HEK293 (cell line): ENCODE data around the gene CMTM8.
A peak's percentile ranks its signal among the peaks of the same experiment; 100 is the strongest.

Experiments used
- CTCF ChIA-PET: fragments of 350-600 bp; formaldehyde crosslinking; extraction: SDS; loops from one replicate; lab custom pipeline; 2021; ENCODE audit warnings: antibody characterized with exemption; lab: Yijun Ruan, JAX
- POLR2A ChIA-PET: fragments of 300-600 bp; formaldehyde crosslinking; extraction: SDS; loops from one replicate; lab custom pipeline; 2020; ENCODE audit warnings: antibody characterized with exemption, inconsistent platforms; lab: Yijun Ruan, JAX
- H3K27ac ChIP-seq: fragments of 200-500 bp; sonication (Bioruptor generic); 2 replicates; pipeline ENCODE4 v1.5.1; 2014; ENCODE audit warnings: low read depth, low read length, control low read depth, inconsistent platforms; ENCODE audit errors: extremely low read depth
- H3K36me3 ChIP-seq, 2 experiments: fragments of 200-500 bp in 1 of 2; sonication (Bioruptor generic) in 1 of 2; 1 replicate in 1 of 2; 2 replicates in 1 of 2; pipeline ENCODE4 v1.5.1; 2014 to 2017; ENCODE audit warnings: inconsistent platforms in 2 of 2, low read length in 2 of 2; ENCODE audit not compliant: control insufficient read depth in 2 of 2, insufficient read depth in 1 of 2
- H3K4me1 ChIP-seq: fragments of 200-500 bp; sonication (Bioruptor generic); 2 replicates; pipeline ENCODE4 v1.5.1; 2014; ENCODE audit warnings: mild to moderate bottlenecking, low read length, inconsistent platforms; ENCODE audit not compliant: control insufficient read depth, insufficient read depth
- H3K4me3 ChIP-seq: 2 replicates; pipeline ENCODE4 v1.5.1; 2011; ENCODE audit warnings: low read depth, mild to moderate bottlenecking, control low read depth, low read length, moderate library complexity
- H3K9me3 ChIP-seq: fragments of 200-500 bp; sonication (Bioruptor generic); 2 replicates; pipeline ENCODE4 v1.5.1; 2014; ENCODE audit warnings: low read depth, low read length, inconsistent platforms; ENCODE audit not compliant: control insufficient read depth, insufficient read depth
- BCL11B ChIP-seq: fragments of 450-650 bp; formaldehyde crosslinking; IDR thresholded peaks from 2 replicates; pipeline ENCODE4 v1.5.1; 2016; ENCODE audit warnings: low read depth, missing biosample characterization, missing genetic modification characterization
- FEZF1 ChIP-seq: fragments of 450-650 bp; formaldehyde crosslinking; IDR thresholded peaks from 2 replicates; pipeline ENCODE4 v1.5.1; 2016; ENCODE audit warnings: missing biosample characterization, missing genetic modification characterization
- KLF7 ChIP-seq: fragments of 450-650 bp; formaldehyde crosslinking; IDR thresholded peaks from 2 replicates; pipeline ENCODE4 v1.5.1; 2016; ENCODE audit warnings: missing biosample characterization, missing genetic modification characterization, borderline replicate concordance
- REPIN1 ChIP-seq: fragments of 450-650 bp; formaldehyde crosslinking; IDR thresholded peaks from 2 replicates; pipeline ENCODE4 v1.5.1; 2017; ENCODE audit warnings: missing biosample characterization, missing genetic modification characterization, low read depth
- SCRT2 ChIP-seq: fragments of 450-650 bp; formaldehyde crosslinking; IDR thresholded peaks from 2 replicates; pipeline ENCODE4 v1.5.1; 2016; ENCODE audit warnings: missing biosample characterization, missing genetic modification characterization
- ZBTB1 ChIP-seq: fragments of 450-650 bp; formaldehyde crosslinking; IDR thresholded peaks from 2 replicates; pipeline ENCODE4 v1.5.1; 2016; ENCODE audit warnings: missing biosample characterization, missing genetic modification characterization
- ZEB2 ChIP-seq: fragments of 450-650 bp; formaldehyde crosslinking; IDR thresholded peaks from 2 replicates; pipeline ENCODE4 v1.5.1; 2016; ENCODE audit warnings: missing biosample characterization, missing genetic modification characterization
- ZFP3 ChIP-seq: fragments of 450-650 bp; formaldehyde crosslinking; IDR thresholded peaks from 2 replicates; pipeline ENCODE4 v1.5.1; 2016; ENCODE audit warnings: low read depth, missing biosample characterization, missing genetic modification characterization
- ZNF146 ChIP-seq: fragments of 450-650 bp; formaldehyde crosslinking; IDR thresholded peaks from 2 replicates; pipeline ENCODE4 v1.5.1; 2016; ENCODE audit warnings: missing biosample characterization, missing genetic modification characterization
- ZNF155 ChIP-seq: fragments of 450-650 bp; formaldehyde crosslinking; IDR thresholded peaks from 2 replicates; pipeline ENCODE4 v1.5.1; 2016; ENCODE audit warnings: missing biosample characterization, missing genetic modification characterization
- ZNF549 ChIP-seq: fragments of 450-650 bp; IDR thresholded peaks from 2 replicates; pipeline ENCODE4 v1.5.1; 2018; ENCODE audit warnings: missing biosample characterization, missing genetic modification characterization, mild to moderate bottlenecking, inconsistent platforms, moderate library complexity
- ZNF654 ChIP-seq: fragments of 450-650 bp; formaldehyde crosslinking; IDR thresholded peaks from 2 replicates; pipeline ENCODE4 v1.5.1; 2016; ENCODE audit warnings: low read depth, missing biosample characterization, missing genetic modification characterization
- ZNF658 ChIP-seq: fragments of 450-650 bp; formaldehyde crosslinking; IDR thresholded peaks from 2 replicates; pipeline ENCODE4; 2016; ENCODE audit warnings: missing biosample characterization, missing genetic modification characterization
- ZNF776 ChIP-seq: fragments of 450-650 bp; formaldehyde crosslinking; IDR thresholded peaks from 2 replicates; pipeline ENCODE4 v1.5.0; 2017; ENCODE audit warnings: missing biosample characterization, missing genetic modification characterization, borderline replicate concordance
- TF ChIP-seq, protein P1 (sequence below): fragments of 450-650 bp; formaldehyde crosslinking; IDR thresholded peaks from 2 replicates; pipeline ENCODE4 v1.5.1; 2016; ENCODE audit warnings: missing biosample characterization, missing genetic modification characterization
- TF ChIP-seq, protein P2 (sequence below): fragments of 450-650 bp; formaldehyde crosslinking; IDR thresholded peaks from 2 replicates; pipeline ENCODE4 v1.5.1; 2017; ENCODE audit warnings: missing biosample characterization, mild to moderate bottlenecking, missing genetic modification characterization, moderate library complexity
- TF ChIP-seq, protein P3 (sequence below): fragments of 450-650 bp; formaldehyde crosslinking; IDR thresholded peaks from 2 replicates; pipeline ENCODE4 v1.5.1; 2016; ENCODE audit warnings: missing biosample characterization, missing genetic modification characterization
- TF ChIP-seq, protein P4 (sequence below): fragments of 450-650 bp; formaldehyde crosslinking; IDR thresholded peaks from 2 replicates; pipeline ENCODE4 v1.5.1; 2016; ENCODE audit warnings: missing biosample characterization, missing genetic modification characterization
- TF ChIP-seq, protein P5 (sequence below): fragments of 450-650 bp; formaldehyde crosslinking; IDR thresholded peaks from 2 replicates; pipeline ENCODE4 v1.5.1; 2016; ENCODE audit warnings: missing biosample characterization, missing genetic modification characterization, borderline replicate concordance

The CMTM8 gene

DNA sequence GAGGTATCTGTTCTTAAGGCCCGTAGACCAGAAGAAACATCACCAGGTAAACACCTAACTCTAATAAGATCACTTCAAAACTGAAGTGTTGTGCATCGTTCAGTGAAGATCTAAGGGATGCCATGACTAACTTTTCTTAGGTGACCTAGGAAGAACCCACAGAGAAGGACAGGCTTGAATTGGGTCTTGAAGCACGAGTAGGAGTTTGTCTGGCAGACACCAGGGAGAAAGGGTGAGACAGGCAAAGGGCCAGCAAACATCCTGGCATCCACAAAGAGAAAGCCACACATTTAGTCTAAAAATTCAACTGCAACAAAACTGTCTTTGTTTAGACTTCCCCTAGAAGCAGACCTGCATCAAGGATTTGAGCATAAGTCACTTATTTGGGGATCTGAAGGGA is 15.5 kb upstream of the CMTM8 start:
- POLR2A ChIA-PET: no interaction called here
- H3K27ac ChIP-seq: no peak overlapping the region
- no peak overlapping the region for H3K4me3 ChIP-seq
- no peaks in the 10 kb centered on the region for H3K4me1 ChIP-seq
- CTCF ChIA-PET: interaction anchor here (0.7 kb wide), 1 partner anchor 87 kb away, joined by 3 read pairs; no protein-coding TSS in a partner anchor
- no peaks in the 10 kb centered on the region for H3K9me3 ChIP-seq
- no peaks in the 10 kb centered on the region for H3K36me3 ChIP-seq
- TF ChIP-seq, protein P1, sequence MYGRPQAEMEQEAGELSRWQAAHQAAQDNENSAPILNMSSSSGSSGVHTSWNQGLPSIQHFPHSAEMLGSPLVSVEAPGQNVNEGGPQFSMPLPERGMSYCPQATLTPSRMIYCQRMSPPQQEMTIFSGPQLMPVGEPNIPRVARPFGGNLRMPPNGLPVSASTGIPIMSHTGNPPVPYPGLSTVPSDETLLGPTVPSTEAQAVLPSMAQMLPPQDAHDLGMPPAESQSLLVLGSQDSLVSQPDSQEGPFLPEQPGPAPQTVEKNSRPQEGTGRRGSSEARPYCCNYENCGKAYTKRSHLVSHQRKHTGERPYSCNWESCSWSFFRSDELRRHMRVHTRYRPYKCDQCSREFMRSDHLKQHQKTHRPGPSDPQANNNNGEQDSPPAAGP (tag by site-specific recombination): no peak
- no peak for TF ChIP-seq ZNF776 (tag by site-specific recombination)
- TF ChIP-seq, protein P2, sequence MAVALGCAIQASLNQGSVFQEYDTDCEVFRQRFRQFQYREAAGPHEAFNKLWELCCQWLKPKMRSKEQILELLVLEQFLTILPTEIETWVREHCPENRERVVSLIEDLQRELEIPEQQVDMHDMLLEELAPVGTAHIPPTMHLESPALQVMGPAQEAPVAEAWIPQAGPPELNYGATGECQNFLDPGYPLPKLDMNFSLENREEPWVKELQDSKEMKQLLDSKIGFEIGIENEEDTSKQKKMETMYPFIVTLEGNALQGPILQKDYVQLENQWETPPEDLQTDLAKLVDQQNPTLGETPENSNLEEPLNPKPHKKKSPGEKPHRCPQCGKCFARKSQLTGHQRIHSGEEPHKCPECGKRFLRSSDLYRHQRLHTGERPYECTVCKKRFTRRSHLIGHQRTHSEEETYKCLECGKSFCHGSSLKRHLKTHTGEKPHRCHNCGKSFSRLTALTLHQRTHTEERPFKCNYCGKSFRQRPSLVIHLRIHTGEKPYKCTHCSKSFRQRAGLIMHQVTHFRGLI (tag by site-specific recombination): no peak
- TF ChIP-seq ZFP3 (tag by site-specific recombination): peak; percentile 45; the same call in 1 of the 2 replicates

DNA sequence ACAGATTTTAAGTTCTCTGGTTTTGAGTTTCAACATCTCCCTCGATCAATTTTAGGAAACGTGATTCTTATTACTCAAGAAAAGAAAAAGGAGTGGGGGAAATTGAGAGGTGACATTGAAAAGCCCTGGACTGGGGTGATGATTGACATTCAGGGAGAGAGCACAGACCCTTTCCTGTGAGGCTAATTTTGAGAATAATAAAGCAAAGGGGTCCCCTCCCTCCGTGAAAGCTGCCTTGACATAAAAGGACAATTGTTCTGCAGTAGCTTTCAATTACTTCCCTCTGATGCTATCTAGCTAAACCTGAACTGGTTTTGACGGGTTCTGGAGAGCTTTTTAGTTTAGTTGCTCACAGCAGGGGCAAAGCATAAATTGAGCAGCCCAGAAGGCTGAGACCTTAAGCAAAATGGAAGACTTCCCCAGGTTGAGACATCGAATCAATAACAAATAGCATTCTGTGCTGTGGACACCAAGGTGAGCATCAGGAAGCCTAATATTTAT is 14.4 kb upstream of the CMTM8 start:
- no peaks in the 10 kb centered on the region for H3K9me3 ChIP-seq
- no peak overlapping the region for H3K27ac ChIP-seq
- H3K4me1 ChIP-seq: no peaks in the 10 kb centered on the region
- ChIA-PET CTCF (interaction anchor here (0.6 kb wide), 1 partner anchor 73 kb away, joined by 3 read pairs; no protein-coding TSS in a partner anchor), POLR2A (no interaction called here)
- TF ChIP-seq FEZF1 (tag by site-specific recombination) (no peak), ZNF146 (tag by site-specific recombination) (no peak), KLF7 (tag by site-specific recombination) (no peak), ZEB2 (tag by site-specific recombination) (no peak)
- TF ChIP-seq, protein P3, sequence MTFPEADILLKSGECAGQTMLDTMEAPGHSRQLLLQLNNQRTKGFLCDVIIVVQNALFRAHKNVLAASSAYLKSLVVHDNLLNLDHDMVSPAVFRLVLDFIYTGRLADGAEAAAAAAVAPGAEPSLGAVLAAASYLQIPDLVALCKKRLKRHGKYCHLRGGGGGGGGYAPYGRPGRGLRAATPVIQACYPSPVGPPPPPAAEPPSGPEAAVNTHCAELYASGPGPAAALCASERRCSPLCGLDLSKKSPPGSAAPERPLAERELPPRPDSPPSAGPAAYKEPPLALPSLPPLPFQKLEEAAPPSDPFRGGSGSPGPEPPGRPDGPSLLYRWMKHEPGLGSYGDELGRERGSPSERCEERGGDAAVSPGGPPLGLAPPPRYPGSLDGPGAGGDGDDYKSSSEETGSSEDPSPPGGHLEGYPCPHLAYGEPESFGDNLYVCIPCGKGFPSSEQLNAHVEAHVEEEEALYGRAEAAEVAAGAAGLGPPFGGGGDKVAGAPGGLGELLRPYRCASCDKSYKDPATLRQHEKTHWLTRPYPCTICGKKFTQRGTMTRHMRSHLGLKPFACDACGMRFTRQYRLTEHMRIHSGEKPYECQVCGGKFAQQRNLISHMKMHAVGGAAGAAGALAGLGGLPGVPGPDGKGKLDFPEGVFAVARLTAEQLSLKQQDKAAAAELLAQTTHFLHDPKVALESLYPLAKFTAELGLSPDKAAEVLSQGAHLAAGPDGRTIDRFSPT (tag by site-specific recombination): no peak
- H3K36me3 ChIP-seq: no peaks in the 10 kb centered on the region
- no peak overlapping the region for H3K4me3 ChIP-seq

DNA sequence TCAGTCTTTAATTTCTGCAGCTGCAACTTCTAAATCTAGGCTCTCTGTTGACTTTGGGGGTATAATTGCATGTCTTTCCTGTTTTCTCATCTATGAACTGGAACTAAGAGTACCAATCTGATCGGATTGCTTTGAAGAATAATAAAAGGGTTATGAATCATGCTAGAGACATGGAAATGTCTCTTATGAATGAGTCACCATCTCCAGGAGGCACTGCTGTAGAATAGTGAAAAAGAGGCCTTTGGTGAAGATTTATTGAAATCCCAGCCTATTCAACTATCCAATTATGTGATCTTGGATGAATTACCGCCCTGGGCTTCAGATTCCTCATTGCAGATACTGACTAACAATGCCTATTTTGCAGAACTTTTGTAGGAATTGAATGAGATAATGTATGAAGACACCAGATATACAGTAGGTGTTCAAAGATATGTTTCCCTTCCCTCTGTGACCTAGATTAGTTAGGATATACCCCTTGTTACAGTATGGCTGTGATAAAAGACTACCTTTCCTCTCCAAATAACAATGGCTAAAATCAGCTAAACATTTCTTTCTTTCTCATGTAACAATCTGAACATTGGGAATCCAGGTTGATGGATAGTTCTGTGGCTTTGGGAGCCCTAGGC is 11.5 kb upstream of the CMTM8 start:
- Histone ChIP-seq H3K36me3 (no peaks in the 10 kb centered on the region), H3K4me3 (no peak overlapping the region), H3K27ac (no peak overlapping the region), H3K4me1 (no peaks in the 10 kb centered on the region), H3K9me3 (no peaks in the 10 kb centered on the region)
- CTCF ChIA-PET: interaction anchor here (0.6 to 1.6 kb wide), 3 partner anchors 13 to 528 kb away, joined by 3 to 5 read pairs (median 4); no protein-coding TSS in a partner anchor
- no peak for TF ChIP-seq SCRT2 (tag by site-specific recombination)
- no peak for TF ChIP-seq ZNF654 (tag by site-specific recombination)
- no peak for TF ChIP-seq ZNF155 (tag by site-specific recombination)
- no peak for TF ChIP-seq KLF7 (tag by site-specific recombination)
- no peak for TF ChIP-seq ZBTB1 (tag by site-specific recombination)
- no peak for TF ChIP-seq ZNF658 (tag by site-specific recombination)
- TF ChIP-seq, protein P4, sequence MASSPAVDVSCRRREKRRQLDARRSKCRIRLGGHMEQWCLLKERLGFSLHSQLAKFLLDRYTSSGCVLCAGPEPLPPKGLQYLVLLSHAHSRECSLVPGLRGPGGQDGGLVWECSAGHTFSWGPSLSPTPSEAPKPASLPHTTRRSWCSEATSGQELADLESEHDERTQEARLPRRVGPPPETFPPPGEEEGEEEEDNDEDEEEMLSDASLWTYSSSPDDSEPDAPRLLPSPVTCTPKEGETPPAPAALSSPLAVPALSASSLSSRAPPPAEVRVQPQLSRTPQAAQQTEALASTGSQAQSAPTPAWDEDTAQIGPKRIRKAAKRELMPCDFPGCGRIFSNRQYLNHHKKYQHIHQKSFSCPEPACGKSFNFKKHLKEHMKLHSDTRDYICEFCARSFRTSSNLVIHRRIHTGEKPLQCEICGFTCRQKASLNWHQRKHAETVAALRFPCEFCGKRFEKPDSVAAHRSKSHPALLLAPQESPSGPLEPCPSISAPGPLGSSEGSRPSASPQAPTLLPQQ: no peak
- TF ChIP-seq, protein P5, sequence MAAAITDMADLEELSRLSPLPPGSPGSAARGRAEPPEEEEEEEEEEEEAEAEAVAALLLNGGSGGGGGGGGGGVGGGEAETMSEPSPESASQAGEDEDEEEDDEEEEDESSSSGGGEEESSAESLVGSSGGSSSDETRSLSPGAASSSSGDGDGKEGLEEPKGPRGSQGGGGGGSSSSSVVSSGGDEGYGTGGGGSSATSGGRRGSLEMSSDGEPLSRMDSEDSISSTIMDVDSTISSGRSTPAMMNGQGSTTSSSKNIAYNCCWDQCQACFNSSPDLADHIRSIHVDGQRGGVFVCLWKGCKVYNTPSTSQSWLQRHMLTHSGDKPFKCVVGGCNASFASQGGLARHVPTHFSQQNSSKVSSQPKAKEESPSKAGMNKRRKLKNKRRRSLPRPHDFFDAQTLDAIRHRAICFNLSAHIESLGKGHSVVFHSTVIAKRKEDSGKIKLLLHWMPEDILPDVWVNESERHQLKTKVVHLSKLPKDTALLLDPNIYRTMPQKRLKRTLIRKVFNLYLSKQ (tag by site-specific recombination): no peak
- TF ChIP-seq BCL11B (tag by site-specific recombination): no peak
- no peak for TF ChIP-seq ZNF549 (tag by site-specific recombination)
- no peak for TF ChIP-seq REPIN1 (tag by site-specific recombination)
- POLR2A ChIA-PET: interaction anchor here (0.7 kb wide), 1 partner anchor 71 kb away, joined by 3 read pairs; no protein-coding TSS in a partner anchor
